ENCODE results near the gene CDKAL1.

DNA sequence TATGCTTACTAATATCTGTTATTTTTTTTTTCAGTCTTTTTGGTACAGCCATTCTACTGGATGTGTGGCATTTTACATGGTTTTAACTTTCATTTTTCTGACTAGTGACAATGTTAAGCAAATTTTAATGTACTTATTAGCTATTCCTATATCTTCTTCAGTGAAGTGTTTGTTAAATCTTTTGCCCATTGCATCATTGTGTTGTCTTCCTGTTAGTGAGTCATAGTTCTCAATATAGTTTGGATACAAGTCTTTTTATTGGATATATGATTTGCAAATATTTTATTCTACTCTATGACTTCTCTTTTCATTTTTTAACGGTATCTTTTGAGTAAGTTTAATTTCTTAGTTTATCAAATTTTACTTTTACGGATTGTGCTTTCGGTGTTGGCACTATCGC, 519.4 kb downstream of the CDKAL1 start:
- no peak for TF ChIP-seq ZNF274 (IDR thresholded peaks at IDR 0.05; ENCODE audit: low read depth, low read length)
- TF ChIP-seq YY1 (IDR thresholded peaks at IDR 0.05; ENCODE audit: insufficient read depth, insufficient read length): no peak
